ENCODE measurements around the gene KRT78. TPM values are rescaled to one million over a fixed set of nuclear protein-coding genes. Genes with fewer than 3 reads are reported as not detected.

KRT78 gene
- total RNA-seq, 2 experiments from 2014 or later: not detected

DNA sequence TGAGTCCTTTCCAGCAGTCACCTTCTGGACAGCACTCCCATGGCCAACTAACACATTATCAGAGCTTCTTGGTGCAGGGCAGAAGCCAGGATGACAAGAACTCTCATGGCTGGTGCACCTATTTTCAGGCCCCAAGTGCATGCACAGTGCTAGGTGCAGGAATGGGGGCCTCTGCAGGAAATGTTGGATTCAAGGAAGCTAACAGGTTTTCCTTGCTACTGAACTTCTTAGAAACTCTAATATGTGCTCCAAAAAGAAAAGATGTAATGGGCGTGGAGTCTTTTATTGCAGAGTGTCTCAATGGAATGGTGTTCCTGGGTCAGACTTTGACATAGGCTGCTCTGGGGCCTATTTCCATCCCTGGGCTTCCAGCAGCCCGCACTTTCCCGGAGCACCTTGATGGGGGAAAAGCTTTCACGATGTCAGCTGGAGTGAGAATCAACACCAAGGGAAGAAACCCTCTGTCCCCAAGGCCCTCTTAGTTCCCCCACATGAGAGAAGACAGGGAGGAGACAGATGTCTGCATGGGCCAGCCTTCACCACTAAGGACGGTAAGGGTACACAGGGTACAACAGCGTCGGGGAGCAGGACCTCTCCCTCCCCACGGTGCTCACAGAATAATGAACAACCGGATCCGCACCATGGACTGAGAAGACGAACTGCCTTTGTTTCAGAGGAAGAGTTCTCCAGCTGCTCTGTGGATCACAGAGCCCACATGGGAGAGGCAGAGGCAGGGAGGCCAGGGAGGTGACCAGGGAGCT, 59.7 kb downstream of the KRT78 start:
- H3K4me3 Mint-ChIP-seq: no peak overlapping the region
- peaks cover 11% of the 10 kb centered on the region for H3K4me1 Mint-ChIP-seq
- DNase-seq (no peak), ATAC-seq (no peak)
- H3K9me3 Mint-ChIP-seq (ENCODE audit: low read depth): no peaks in the 10 kb centered on the region
- ChIA-PET POLR2A (no interaction called here), CTCF (interaction anchor here (0.9 to 1.2 kb wide), 2 partner anchors 191 to 207 kb away, joined by 3 to 4 read pairs; no protein-coding TSS in a partner anchor)
- H3K36me3 Mint-ChIP-seq (ENCODE audit: low read depth): no peaks in the 10 kb centered on the region
- H3K27ac Mint-ChIP-seq: no peak overlapping the region
- H3K27me3 Mint-ChIP-seq: peaks cover 28% of the 10 kb centered on the region
- intact Hi-C loops (cut with DNase I, micrococcal nuclease): no loop called here

DNA sequence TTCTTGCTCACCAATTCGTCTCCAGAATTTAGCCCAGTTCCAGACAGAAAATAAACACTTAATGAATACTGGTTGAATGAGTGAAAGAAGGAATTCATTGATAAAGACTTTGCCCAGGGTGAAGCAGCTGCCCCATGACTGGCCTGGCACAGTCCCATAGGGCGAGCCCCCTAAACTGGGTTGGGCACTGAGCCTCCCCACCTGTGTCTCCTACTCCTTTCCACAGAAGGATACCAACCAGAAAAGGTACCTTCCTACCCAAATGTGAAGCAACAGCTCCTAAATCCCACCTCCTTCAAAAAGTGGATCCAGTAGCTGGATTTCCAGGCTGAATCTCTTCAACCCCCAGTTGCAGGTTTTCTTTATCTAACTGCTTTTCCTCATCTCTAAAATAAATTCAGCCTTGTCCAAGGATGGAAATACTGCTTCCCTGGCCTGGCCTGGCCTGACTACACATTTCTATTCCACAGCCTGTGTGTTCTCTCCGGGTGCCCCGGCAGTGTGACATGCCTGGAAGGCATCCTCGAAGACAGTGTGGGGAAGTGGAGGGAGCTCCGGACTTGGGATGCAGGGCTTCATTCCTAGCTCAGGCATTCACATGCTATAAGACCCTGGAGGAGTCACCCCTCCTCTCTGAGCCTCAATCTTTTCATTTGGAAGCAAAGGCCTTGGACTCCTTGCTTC, 60.5 kb downstream of the KRT78 start:
- POLR2A ChIA-PET: no interaction called here

More for the DNA sequence above, 60.5 kb downstream of the KRT78 start:
- Mint-ChIP-seq H3K36me3 (ENCODE audit: low read depth) (no peaks in the 10 kb centered on the region), H3K4me1 (peaks cover 9% of the 10 kb centered on the region), H3K4me3 (no peak overlapping the region), H3K27me3 (peaks cover 28% of the 10 kb centered on the region), H3K27ac (no peak overlapping the region), H3K9me3 (ENCODE audit: low read depth) (no peaks in the 10 kb centered on the region)
- CTCF ChIA-PET: interaction anchor here (0.8 to 0.9 kb wide), 2 partner anchors 91 to 192 kb away, joined by 3 to 4 read pairs; no protein-coding TSS in a partner anchor
- intact Hi-C loops (cut with DNase I, micrococcal nuclease): no loop called here
- DNase-seq (no peak), ATAC-seq (no peak)

Other genes starting within 250 kb of the KRT78 start
- 1 to 10 TPM; 3.2 TPM for gene KRT72, start 247.5 kb downstream of the KRT78 start, total RNA-seq
- gene KRT73, start 230.4 kb downstream of the KRT78 start, total RNA-seq: 1 to 10 TPM; 1.7 to 1.9 TPM
- gene KRT2, start 196.8 kb downstream of the KRT78 start, total RNA-seq: not detected
- gene KRT1, start 168.6 kb downstream of the KRT78 start, total RNA-seq: not detected
- not detected for gene KRT77, start 145.5 kb downstream of the KRT78 start, total RNA-seq
- gene KRT76, start 71.6 kb downstream of the KRT78 start, total RNA-seq: not detected
- not detected for gene KRT3, start 52.9 kb downstream of the KRT78 start, total RNA-seq
- not detected for gene KRT4, start 34.9 kb downstream of the KRT78 start, total RNA-seq
- gene KRT79, start 14.7 kb downstream of the KRT78 start, total RNA-seq: under 1 TPM; 0.09 to 0.16 TPM
- 1 to 10 TPM in 1 of 2 experiments, under 1 TPM in 1; 0.56 to 1.1 TPM for gene KRT8, start 56.1 kb upstream of the KRT78 start, total RNA-seq
- 1 to 10 TPM; 5.3 to 5.4 TPM for gene KRT18, start 100.1 kb upstream of the KRT78 start, total RNA-seq
- gene EIF4B, start 157.5 kb upstream of the KRT78 start, total RNA-seq: 100 to 1,000 TPM; 698 to 781 TPM
- 1 to 10 TPM in 1 of 2 experiments, under 1 TPM in 1; 0.77 to 2.4 TPM for gene TNS2, start 201.1 kb upstream of the KRT78 start, total RNA-seq
- gene SPRYD3, start 230.4 kb upstream of the KRT78 start, total RNA-seq: 10 to 100 TPM; 13.7 to 18.2 TPM
- gene IGFBP6, start 248.7 kb upstream of the KRT78 start, total RNA-seq: 1 to 10 TPM; 1.3 to 2.4 TPM

Measured in activated CD4-positive, alpha-beta T cell treated with anti-CD3 and anti-CD28 coated beads for 36 hours (primary cell).